ENCODE data around the gene HENMT1.
"Not testable (repeated sequence)": the region's sequence is repeated elsewhere in the genome, so short reads cannot be mapped to it uniquely, and the experiment has no call there.

HENMT1 gene

GRCh38 chr1:108671143-108671542, 10.2 kb upstream of the HENMT1 start:
- DNase-seq (ENCODE audit: low read depth in 2 of 2): no peak

GRCh38 chr1:108670131-108670773, 9.4 kb upstream of the HENMT1 start:
- no peak for DNase-seq (ENCODE audit: low read depth in 2 of 2)

- no peak for DNase-seq (ENCODE audit: low read depth in 2 of 2)
Measured at GRCh38 chr1:108669679-108670078, 8.8 kb upstream of the HENMT1 start.

GRCh38 chr1:108668777-108669176, 7.9 kb upstream of the HENMT1 start:
- DNase-seq (ENCODE audit: low read depth in 2 of 2): no peak

- DNase-seq (ENCODE audit: low read depth in 2 of 2): not testable (repeated sequence)
Measured at GRCh38 chr1:108667422-108667821, 6.5 kb upstream of the HENMT1 start.

- no peak for DNase-seq (ENCODE audit: low read depth in 2 of 2)
Measured at GRCh38 chr1:108665771-108666170, 4.9 kb upstream of the HENMT1 start.

GRCh38 chr1:108665067-108665466, 4.2 kb upstream of the HENMT1 start:
- DNase-seq (ENCODE audit: low read depth in 2 of 2): no peak

- no peak for DNase-seq (ENCODE audit: low read depth in 2 of 2)
Measured at GRCh38 chr1:108664481-108664880, 3.6 kb upstream of the HENMT1 start.

GRCh38 chr1:108663074-108663473, 2.2 kb upstream of the HENMT1 start:
- DNase-seq (ENCODE audit: low read depth in 2 of 2): no peak

- no peak for DNase-seq (ENCODE audit: low read depth in 2 of 2)
Measured at GRCh38 chr1:108657356-108658080, 3.4 kb downstream of the HENMT1 start.

- no peak for DNase-seq (ENCODE audit: low read depth in 2 of 2)
Measured at GRCh38 chr1:108653431-108654105, 7.3 kb downstream of the HENMT1 start.

GRCh38 chr1:108646648-108647269, 14.1 kb downstream of the HENMT1 start:
- DNase-seq (ENCODE audit: low read depth in 2 of 2): peak; percentile 40

GRCh38 chr1:108646265-108646647, 14.6 kb downstream of the HENMT1 start:
- DNase-seq (ENCODE audit: low read depth in 2 of 2): no peak

GRCh38 chr1:108645564-108646184, 15.2 kb downstream of the HENMT1 start:
- DNase-seq (ENCODE audit: low read depth in 2 of 2): no peak

GRCh38 chr1:108644984-108645383, 15.9 kb downstream of the HENMT1 start:
- DNase-seq (ENCODE audit: low read depth in 2 of 2): no peak

- DNase-seq (ENCODE audit: low read depth in 2 of 2): peak; percentile 30 to 31
Measured at GRCh38 chr1:108643492-108644335, 17.2 kb downstream of the HENMT1 start.

- not testable (repeated sequence) for DNase-seq (ENCODE audit: low read depth in 2 of 2)
Measured at GRCh38 chr1:108640863-108641262, 20.0 kb downstream of the HENMT1 start.

GRCh38 chr1:108639899-108640560, 20.9 kb downstream of the HENMT1 start:
- no peak for DNase-seq (ENCODE audit: low read depth in 2 of 2)

GRCh38 chr1:108636876-108637275, 24.0 kb downstream of the HENMT1 start:
- no peak for DNase-seq (ENCODE audit: low read depth in 2 of 2)

GRCh38 chr1:108634521-108634920, 26.4 kb downstream of the HENMT1 start:
- DNase-seq (ENCODE audit: low read depth in 2 of 2): no peak

- no peak for DNase-seq (ENCODE audit: low read depth in 2 of 2)
Measured at GRCh38 chr1:108628665-108629064, 32.2 kb downstream of the HENMT1 start.
